Psoas muscle (tissue), 8 donors: Measurements from ENCODE around the gene MRPL41. TPM values are rescaled to one million over a fixed set of nuclear protein-coding genes. Genes with fewer than 3 reads are reported as not detected.
"Not testable (repeated sequence)": the region's sequence is repeated elsewhere in the genome, so short reads cannot be mapped to it uniquely, and the experiment has no call there.

Source experiments
- ATAC-seq, 4 donors: fragments of 200-7000 bp; cut with Tn5 transposase; one replicate each; pipeline ENCODE4 v1.9.1; 2020; ENCODE audit warnings: moderate library complexity in 3 of 4, mild to moderate bottlenecking in 2 of 4
- DNase-seq, 2 donors: peaks; one replicate each; pipeline ENCODE4 v3.0.0-alpha.2; 2020
- H3K27ac ChIP-seq: fragments of 200-600 bp; one replicate; pipeline ENCODE4 v1.8.0; 2022
- H3K27me3 ChIP-seq, 3 donors: fragments of 200-600 bp in 1 of 3; one replicate each; pipeline versions ENCODE4 v1.6.1 to v1.8.0; 2013 to 2022; ENCODE audit warnings: low read length in 2 of 3, mild to moderate bottlenecking in 2 of 3, moderate library complexity in 1 of 3; ENCODE audit not compliant: insufficient read depth in 3 of 3
- H3K36me3 ChIP-seq, 2 donors: fragments of 200-600 bp in 1 of 2; one replicate each; pipeline versions ENCODE4 v1.6.1 to v1.8.0; 2013 to 2022; ENCODE audit warnings: low read depth in 1 of 2, mild to moderate bottlenecking in 1 of 2, moderate library complexity in 1 of 2; ENCODE audit not compliant: insufficient read depth in 1 of 2
- H3K4me1 ChIP-seq: fragments of 200-600 bp; one replicate; pipeline ENCODE4 v1.8.0; 2022
- H3K4me3 ChIP-seq: fragments of 200-600 bp; one replicate; pipeline ENCODE4 v1.8.0; 2022; ENCODE audit warnings: mild to moderate bottlenecking
- H3K9me3 ChIP-seq: fragments of 200-600 bp; one replicate; pipeline ENCODE4 v1.8.0; 2022
- CTCF ChIP-seq: fragments of 200-600 bp; IDR thresholded peaks from one replicate; pipeline ENCODE4 v1.8.0; 2022; ENCODE audit warnings: antibody characterized with exemption
- WGBS, 3 donors: extraction: QIAGEN DNeasy Blood & Tissue Kit; methylation state at CpG; one replicate each; pipeline versions ENCODE4 v1.1.6 to v1.1.7; 2013; 5-methylcytosine and 5-hydroxymethylcytosine counted together
- intact Hi-C, 2 donors: fragments of 100-400 bp; cut with DNase I; formaldehyde crosslinking; loops; one replicate each; pipeline versions ENCODE4 v1.11.0 to v1.14.2; 2022
- polyA plus RNA-seq, 3 donors: library from polyadenylated mRNA; stranded (reverse); fragments of 200-250 nt; gene quantifications; one replicate each; pipeline ENCODE4 v1.2.3, GENCODE V29; 2013
- total RNA-seq, 4 donors: library from RNA; stranded (reverse); fragmentation: NEBNext Ultra II Directional in 2 of 4; extraction: Animal tissue kit (Norgen Biotek cat#: 25700) in 2 of 4; gene quantifications; one replicate each; pipeline versions ENCODE4 v1.2.1 to v1.2.4, GENCODE V29; 2021 to 2023
- donor health status: healthy with polysubstance abuse.
- donor health status: DM: no; HTN: no; CAD: no; lungs with moderate emphysema.
- donor health status: Bipolar disorder and iron deficiency.
- donor health status: healthy.
- donor health status: DM: yes; HTN: yes; CAD: no.
- donor health status: DM: no; HTN: no; CAD: no.
- donor health status: DM: no; HTN: no; CAD: no.
- donor health status: DM: yes; HTN: yes; CAD: no.

Gene MRPL41
- total and polyA plus RNA-seq, 7 donors = 78.0 to 226 (median 120) TPM

DNA sequence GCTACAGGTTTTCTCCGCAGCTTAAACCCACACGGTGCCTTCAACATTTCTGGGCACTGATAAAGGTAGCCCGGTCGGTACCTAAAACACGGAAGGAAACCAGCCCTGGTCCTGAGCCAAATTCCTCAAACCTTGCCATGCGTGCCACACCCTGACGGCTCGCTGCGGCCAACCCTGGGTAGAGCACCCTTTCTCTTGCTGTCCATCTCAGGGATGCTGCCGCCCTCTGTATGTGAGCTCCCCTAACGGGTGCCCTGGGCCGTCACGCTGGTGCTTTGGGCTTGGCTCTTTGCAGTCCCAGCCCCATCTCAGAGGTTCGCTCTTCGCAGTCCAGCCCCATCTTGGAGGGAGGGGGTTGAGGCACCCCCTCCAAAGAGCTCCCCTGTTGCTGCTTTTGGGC is 45.4 kb upstream of the MRPL41 start:
- 77 to 94% (median 82%) methylated on average over 15 of the region's 15 CpGs for WGBS, 3 donors
- ATAC-seq (no peak), DNase-seq (peak in 1 of 2 donors; percentile 32)
- Histone ChIP-seq H3K9me3 (no peaks in the 10 kb centered on the region), H3K4me3 (no peak overlapping the region), H3K27ac (no peak overlapping the region), H3K4me1 (no peaks in the 10 kb centered on the region), H3K36me3 (peaks cover 0 to 7% of the 10 kb centered on the region in 2 donors), H3K27me3 (no peaks in the 10 kb centered on the region)
- intact Hi-C loops = no loop called here
- no peak for TF ChIP-seq CTCF

- 73 to 77% (median 74%) methylated on average over 26 of the region's 26 CpGs for WGBS, 3 donors
- intact Hi-C loops = no loop called here
- Histone ChIP-seq H3K4me3 (no peak overlapping the region), H3K9me3 (no peaks in the 10 kb centered on the region), H3K36me3 (peaks cover 0 to 5% of the 10 kb centered on the region in 2 donors), H3K27ac (no peak overlapping the region), H3K27me3 (no peaks in the 10 kb centered on the region), H3K4me1 (no peaks in the 10 kb centered on the region)
- ATAC-seq (peak in 1 of 4 donors; percentile 10), DNase-seq (peak in 1 of 2 donors; percentile 42)
- no peak for TF ChIP-seq CTCF
These were observed 44.9 kb upstream of the MRPL41 start for GRCh38 chr9:137506702-137507171.

DNA sequence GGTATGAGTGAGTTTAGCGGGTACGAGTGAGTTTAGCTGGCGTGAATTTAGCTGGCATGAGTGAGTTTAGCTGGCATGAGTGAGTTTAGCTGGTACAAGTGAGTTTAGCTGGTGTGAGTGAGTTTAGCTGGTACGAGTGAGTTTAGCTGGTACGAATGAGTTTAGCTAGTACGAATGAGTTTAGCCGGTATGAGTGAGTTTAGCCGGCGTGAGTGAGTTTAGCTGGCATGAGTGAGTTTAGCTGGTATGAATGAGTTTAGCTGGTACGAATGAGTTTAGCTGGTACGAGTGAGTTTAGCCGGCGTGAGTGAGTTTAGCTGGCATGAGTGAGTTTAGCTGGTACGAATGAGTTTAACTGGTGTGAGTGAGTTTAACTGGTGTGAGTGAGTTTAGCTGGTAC is 42.5 kb upstream of the MRPL41 start:
- H3K27me3 ChIP-seq = no peaks in the 10 kb centered on the region
- ATAC-seq = no peak
- intact Hi-C loops = no loop called here
- H3K27ac ChIP-seq = no peak overlapping the region
- H3K9me3 ChIP-seq = no peaks in the 10 kb centered on the region
- TF ChIP-seq CTCF = no peak
- H3K36me3 ChIP-seq = peaks cover 0 to 13% of the 10 kb centered on the region in 2 donors
- WGBS, 3 donors = 81 to 90% (median 89%) methylated on average over 14 of the region's 14 CpGs
- peak in 1 of 2 donors; percentile 10 for DNase-seq
- H3K4me3 ChIP-seq = no peak overlapping the region
- no peaks in the 10 kb centered on the region for H3K4me1 ChIP-seq

GRCh38 chr9:137511126-137511525 is 40.6 kb upstream of the MRPL41 start:
- 94 to 96% (median 96%) methylated on average over 22 of the region's 22 CpGs for WGBS, 3 donors
- ATAC-seq, intact Hi-C loops, H3K9me3 ChIP-seq, H3K4me1 ChIP-seq, DNase-seq, H3K4me3 ChIP-seq, H3K27me3 ChIP-seq, H3K27ac ChIP-seq: not testable (repeated sequence)
- peaks cover 0 to 13% of the 10 kb centered on the region in 2 donors for H3K36me3 ChIP-seq

GRCh38 chr9:137511758-137512463 is 39.8 kb upstream of the MRPL41 start:
- H3K27me3 ChIP-seq = no peaks in the 10 kb centered on the region
- no peaks in the 10 kb centered on the region for H3K9me3 ChIP-seq
- DNase-seq (no peak), ATAC-seq (no peak)
- 87 to 89% (median 87%) methylated on average over 25 of the region's 25 CpGs for WGBS, 3 donors
- H3K27ac ChIP-seq = no peak overlapping the region
- TF ChIP-seq CTCF = no peak
- no peaks in the 10 kb centered on the region for H3K4me1 ChIP-seq
- H3K36me3 ChIP-seq = peaks cover 0 to 13% of the 10 kb centered on the region in 2 donors
- intact Hi-C loops = no loop called here
- no peak overlapping the region for H3K4me3 ChIP-seq

- ATAC-seq, H3K27me3 ChIP-seq, H3K9me3 ChIP-seq, H3K4me3 ChIP-seq, H3K4me1 ChIP-seq, DNase-seq, intact Hi-C loops, H3K27ac ChIP-seq: not testable (repeated sequence)
- WGBS, 3 donors = 78 to 86% (median 82%) methylated on average over 5 of the region's 5 CpGs
- H3K36me3 ChIP-seq = peaks cover 0 to 13% of the 10 kb centered on the region in 2 donors
These were observed 38.5 kb upstream of the MRPL41 start for GRCh38 chr9:137513136-137513535.

GRCh38 chr9:137513801-137514570 is 37.7 kb upstream of the MRPL41 start:
- ATAC-seq, H3K27me3 ChIP-seq, H3K4me3 ChIP-seq, intact Hi-C loops, H3K9me3 ChIP-seq, H3K27ac ChIP-seq, H3K4me1 ChIP-seq: not testable (repeated sequence)
- H3K36me3 ChIP-seq = peaks cover 0 to 13% of the 10 kb centered on the region in 2 donors
- peak in 1 of 2 donors; percentile 23 for DNase-seq
- WGBS, 3 donors = 84 to 88% (median 85%) methylated on average over 33 to 42 of the region's 42 CpGs
